HCEC 1CT (cell line): Measurements from ENCODE around the gene TK2.
A peak's percentile ranks its signal among the peaks of the same experiment; 100 is the strongest.
"Not testable (repeated sequence)": the region's sequence is repeated elsewhere in the genome, so short reads cannot be mapped to it uniquely, and the experiment has no call there.

Experiments used
- DNase-seq: peaks from one replicate; pipeline ENCODE4 v3.0.0-alpha.2; 2017

TK2 gene

DNA sequence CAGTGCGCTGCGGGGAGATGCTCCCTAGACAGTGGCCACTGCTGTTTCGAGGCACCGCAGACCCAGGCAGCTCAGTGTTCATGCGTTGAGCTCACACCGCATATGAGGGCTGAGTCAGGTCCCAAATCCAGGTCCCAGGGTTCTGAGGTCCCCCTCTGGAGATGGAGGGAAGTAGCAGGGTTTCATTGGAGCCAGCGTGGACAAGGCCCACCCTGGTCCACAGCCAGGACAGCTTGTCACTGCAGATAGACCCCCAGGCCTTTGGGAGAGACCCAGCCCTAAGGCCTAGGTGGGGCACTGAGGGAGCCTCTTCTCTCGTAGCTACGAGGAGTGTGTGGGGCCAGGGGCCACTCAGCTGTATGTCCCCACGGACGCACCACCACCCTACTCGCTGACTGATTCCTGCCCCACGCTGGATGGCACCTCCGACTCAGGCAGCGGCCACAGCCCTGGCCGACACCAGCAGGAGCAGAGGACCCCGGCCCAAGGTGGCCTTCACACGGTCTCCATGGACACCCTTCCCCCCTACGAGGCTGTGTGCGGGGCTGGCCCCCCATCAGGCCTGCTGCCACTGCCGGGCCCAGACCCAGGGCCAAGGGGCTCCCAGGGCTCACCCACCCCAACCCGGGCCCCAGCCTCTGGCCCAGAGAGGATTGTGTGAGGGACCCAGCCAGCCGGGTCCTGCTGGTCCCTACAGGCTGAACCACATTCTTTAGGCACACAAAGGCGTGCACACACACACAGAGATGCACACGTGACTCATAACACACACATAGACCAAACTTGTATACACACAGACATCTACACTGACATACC lies 69.4 kb downstream of the TK2 start:
- no peak for DNase-seq

DNA sequence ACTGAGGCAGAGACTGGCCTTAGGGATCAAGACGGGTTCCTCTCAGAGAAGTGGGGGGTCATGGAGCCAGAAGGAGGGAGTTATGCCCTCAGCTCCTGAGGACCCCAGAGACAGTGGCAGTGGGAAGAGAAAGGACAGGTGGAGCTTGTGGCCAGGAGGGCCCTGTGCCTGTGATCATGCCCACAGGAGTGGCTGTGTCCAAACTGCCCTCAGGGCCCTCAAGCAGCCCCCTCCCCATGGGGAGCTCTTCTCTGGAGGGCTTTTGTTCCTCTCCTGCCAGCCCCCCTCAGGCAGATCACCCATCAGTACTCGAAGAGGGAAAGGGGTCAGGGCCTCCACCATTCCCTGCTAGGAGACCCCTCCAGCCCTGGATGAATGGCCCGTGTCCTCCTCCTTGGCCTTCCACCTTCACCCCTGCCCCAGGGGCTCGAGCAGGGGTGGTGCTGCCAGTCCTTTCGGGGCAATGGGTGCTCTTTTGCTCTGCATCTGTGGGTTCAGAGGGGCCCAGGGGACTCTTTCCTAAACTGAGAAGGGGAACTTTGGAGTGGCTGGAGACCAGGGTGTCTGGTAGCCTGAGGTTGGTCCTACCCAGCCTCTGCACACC lies 70.2 kb downstream of the TK2 start:
- no peak for DNase-seq

DNA sequence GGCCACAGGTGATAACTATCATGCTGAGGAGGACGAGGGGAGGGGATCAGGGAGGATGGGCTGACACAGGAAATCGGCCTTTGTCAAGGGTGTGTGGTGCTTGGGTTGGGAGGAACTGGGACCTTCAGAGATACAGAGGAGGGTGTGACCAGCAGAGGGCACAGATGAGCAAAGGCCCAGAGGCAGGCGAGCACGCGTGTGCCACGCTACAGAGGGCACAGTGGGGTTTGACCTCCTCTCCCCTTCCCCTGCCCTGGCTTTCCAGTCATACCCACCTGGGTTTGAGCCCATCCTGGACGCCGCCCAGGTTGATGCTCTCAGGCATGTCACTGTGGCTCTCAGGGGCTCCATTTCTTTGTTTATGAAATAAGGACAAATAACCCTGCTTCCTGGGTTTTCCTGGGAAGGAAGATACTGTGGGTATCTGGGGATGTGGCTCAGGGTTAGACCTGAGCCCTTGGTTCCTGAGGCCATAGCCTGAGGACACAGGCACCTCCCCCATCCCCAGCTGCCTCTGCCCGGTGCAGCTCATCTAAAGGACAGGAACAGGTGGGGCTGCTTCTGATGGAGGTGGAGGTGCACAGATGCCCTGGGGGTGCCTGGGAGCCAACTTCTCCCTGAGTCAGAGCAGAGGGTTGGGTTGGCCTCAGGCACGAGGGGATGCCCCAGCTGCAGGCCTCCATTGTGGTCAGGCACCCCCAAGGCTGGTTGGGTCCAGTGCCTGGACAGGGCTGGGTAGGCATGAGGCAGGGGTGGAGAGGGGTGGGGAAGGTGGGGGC lies 71.0 kb downstream of the TK2 start:
- DNase-seq, result peak; percentile 54

DNA sequence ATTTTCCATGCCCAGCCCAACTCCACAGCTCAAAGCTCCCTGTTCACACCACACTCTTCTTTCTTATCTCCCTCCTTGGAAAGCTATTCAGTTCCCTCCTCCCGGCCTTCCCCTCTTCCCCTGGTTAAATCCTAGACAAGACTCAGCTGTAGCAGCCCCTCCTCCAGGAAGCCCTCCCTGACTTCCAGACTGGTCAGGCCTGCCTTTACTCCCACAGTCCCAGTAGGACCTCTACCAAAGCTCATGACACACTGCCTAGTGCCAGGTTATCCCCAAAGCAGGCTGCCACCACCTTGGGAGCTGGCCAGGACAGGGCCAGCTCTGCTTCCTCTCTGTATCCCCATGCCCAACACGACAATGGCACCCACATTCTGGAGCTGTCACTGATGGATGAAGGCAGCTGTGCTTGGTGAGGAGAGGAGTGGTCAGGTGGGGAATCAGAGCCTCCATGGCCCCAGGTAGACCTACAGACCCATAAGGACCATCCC lies 72.8 kb downstream of the TK2 start:
- DNase-seq, result no peak

DNA sequence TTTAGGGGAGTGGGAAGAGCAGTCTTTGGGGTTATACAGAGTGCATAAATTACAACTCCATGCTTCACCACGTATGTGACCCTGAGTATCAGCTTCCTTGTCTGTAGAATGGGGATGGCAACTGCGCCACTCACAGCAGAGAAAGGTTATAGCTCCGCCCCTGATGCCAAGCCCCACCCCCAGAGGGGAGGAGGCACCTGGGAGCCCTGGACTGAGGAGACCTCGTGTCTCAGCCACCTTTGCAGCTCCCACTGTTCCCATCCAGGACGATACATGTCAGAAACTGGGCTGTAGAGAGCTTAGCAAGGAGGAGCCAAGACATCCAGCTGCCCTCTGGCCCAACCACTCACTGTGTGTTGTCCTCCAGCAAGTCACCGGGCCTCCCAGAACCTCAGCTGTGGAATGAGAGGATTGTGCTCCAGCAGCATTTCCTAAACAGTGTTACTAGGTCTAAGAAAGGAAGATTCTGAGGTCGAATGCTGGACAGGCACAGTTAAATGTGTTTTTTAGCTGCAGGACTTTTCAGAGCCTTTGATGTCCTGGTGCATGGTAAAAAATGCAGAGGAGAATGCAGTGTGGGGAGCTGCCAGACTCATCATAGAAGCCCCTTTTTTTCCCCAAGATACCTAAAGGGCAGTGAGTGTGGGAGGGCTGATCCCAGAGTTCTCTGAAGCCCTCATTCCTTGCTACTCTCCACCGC lies 73.4 kb downstream of the TK2 start:
- DNase-seq, result no peak

DNA sequence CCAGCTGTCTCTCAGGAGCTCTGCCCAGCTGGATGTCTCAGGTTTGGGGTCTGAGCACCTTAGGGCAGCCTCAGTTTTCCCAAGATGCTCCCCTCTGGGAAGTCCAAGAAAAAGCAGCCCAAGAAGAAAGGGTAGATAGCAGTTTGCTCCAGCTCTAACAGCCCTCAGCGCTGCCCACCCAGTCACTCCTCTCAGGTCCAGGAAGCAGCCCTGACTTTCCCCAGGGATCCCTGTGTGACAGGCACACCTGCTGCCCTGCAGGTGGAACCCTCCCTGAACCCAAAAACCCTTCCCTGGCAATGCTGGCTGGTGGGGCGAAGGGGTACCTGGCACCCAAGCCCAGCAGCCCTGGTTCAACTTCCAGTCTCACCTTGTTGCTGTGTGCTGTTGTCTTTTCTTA lies 74.7 kb downstream of the TK2 start:
- DNase-seq, result no peak

DNA sequence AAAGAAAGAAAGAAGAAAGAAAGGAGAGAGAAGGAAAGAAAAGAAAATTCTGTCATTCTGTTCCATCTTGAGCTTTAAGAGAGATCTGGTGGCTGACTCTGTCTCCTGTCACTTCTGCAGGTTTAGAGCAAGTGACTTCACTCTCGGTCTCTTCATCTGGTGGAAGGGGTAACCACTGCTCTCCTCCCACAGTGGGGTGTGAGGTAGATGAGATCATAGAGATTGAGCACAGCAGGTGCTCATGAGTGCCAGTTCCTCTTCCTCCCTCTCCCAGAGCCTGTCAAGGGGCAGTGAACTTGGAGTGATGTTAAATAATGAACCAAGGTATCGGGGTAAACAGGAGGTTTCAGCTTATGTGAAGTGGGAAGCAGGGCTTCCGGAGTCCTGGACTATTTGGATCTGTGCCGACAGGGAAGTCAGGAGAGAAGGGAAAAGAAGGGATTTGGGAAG lies 75.1 kb downstream of the TK2 start:
- DNase-seq, result no peak

DNA sequence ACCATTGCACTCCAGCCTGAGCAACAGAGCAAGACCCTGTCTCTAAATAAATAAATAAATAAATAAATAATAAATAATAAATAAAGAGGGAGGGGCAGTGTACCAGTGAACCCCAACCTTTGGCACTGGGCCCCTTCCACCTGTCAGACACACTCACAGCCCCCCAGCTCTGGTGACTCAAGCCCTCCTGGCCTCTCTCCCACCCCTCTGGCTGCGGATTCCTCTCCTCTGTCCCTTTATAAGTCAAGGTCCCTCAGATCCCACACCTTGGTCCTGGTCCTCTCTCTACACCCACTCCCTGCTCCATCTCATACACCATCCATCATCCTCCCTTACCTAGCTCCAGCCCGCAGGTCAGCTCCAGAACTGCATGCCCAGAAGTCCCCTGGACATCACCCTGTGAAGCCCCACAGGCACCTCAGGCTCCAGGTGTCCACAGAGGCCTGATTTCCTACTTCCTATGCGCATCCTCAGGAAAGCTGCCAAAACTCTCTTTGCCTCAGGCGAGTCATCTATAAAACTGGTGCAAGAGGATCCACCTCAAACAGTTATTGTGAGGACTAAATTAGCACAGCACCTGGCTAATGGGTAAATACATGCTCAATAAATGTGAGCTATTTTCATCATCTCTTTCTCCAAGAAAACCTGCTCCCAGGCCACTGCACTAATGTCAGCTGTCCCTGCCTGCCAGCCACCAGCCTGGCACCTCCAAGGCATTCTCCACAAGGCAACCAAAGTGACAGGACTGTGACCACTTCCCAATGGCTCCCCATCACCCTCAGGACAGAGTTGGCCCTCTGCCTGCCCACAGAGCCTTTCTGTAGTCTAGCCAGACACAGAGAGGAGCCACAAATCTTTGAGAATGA lies 76.0 kb downstream of the TK2 start:
- no peak for DNase-seq

DNA sequence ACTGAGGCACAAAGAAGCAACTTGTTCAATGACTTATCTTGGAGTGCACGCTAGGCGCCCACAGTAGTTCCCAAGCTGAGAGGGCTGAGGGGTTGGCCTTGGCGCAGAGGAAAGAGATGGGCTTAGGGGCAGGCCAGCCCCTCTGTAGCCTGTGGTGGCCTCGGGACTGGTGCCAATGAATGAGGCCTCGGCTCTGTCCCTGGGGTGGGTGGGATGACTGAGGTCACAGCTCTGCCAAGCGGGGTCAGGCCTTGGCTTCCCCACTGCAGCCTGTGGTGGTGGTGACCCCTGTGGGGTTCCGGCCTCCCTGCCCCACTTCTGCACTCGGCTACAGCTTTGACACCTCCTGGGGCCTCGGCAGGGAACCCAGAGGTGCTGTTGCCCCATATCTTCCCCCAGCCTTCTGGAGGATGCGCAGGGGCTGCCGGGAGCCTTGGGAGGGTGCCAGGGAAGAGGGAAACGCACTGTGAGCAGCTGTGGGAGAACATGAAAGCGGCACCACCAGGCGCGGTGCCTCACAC lies 76.8 kb downstream of the TK2 start:
- no peak for DNase-seq

DNA sequence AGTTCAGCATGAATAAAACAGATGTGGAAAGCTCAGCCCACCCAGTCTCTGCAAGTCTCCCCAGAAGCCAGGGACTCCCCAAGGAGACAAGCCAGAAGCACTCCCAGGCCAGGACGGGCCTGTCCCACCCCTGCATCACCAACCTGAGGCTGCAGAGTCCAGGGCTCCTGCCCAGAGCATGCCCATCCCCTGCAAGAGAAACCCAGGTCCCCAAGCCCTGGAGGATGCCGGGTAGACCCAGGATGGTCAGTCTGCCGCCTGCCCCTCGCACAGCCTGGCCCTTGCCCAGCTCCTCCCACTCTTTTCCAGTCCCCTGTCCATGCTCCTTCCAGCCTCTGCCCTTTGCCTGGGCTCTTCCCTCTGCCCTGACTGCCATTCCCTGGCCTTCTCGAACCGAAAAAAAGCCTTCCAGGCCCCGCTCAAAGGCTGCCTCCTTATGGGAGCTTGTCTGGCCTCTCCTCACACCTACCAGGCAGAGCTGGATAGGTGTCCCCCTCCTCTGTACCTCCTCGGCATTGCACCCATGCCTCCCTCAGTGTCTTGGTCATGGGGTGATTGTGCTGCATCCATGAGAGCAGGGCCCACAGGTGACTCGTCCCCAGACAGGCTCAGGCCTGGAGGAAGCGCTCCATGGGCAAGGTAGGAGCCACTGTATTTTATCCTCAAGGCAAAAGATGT lies 78.1 kb downstream of the TK2 start:
- DNase-seq, result no peak

DNA sequence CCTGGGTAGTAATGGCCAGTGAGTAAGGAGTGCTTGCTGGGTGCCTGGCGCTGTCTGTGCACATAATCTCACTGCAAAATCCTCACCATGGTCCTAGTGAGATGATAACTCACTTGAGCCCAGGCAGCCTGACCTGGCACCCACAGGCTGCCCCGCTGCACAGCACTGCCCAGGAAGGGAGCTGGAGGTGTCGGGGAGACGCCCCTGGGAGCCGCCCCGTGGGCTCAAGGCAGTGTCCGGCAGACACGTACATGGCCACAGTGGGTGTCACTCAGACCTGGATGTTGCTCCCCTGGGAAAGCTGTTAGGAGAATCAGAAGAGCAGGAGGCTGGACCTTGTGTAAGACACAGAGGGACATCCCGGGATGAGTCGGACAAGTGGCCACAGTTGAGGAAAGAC lies 78.7 kb downstream of the TK2 start:
- DNase-seq, result no peak

DNA sequence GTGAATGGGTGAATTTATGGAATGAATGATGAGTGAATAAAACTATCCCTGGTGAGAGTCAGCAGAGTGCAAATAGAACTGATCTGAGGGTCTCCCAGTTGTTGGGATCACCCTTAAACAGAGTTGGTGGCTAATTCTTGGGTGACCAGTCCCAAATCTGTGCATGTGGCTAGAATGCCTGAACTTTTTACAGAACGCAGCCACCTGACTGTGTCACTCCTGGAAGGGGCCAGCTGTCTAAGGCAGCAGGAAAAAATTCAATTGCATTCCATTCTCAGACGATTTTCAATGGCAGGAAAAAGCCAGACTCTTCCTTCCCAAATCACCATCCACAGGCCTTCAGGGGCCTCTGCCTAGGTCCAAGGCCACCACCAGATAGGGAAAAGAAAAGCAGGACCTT lies 79.4 kb downstream of the TK2 start:
- DNase-seq, result no peak

DNA sequence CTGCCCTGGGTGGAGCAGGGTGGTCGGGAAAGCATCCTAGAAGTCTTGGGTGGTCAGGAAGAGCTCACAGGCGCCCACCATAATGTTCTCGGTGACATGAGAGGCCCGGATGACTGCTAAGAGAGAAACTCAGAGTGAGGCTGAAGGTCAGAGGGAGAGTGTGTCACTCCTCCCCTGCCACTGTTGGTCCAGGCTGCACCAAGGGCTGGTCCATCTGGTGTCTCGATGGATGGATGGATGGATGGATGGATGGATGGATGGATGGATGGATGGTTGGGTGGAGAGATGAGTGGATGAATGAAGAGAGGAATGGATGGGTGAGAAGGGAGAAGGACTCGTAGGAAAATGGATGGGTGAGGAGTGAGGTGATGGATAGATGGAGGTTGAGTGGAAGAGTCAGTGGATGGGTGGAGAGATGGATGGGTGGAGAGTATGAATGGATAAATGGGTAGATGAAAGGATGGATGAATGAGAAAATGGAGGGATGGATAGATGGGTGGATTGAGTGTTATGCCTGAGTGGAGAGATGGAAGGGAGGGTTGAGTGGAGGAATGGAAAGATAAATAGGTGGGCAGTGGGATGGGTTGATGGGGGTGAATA lies 79.9 kb downstream of the TK2 start:
- no peak for DNase-seq

DNA sequence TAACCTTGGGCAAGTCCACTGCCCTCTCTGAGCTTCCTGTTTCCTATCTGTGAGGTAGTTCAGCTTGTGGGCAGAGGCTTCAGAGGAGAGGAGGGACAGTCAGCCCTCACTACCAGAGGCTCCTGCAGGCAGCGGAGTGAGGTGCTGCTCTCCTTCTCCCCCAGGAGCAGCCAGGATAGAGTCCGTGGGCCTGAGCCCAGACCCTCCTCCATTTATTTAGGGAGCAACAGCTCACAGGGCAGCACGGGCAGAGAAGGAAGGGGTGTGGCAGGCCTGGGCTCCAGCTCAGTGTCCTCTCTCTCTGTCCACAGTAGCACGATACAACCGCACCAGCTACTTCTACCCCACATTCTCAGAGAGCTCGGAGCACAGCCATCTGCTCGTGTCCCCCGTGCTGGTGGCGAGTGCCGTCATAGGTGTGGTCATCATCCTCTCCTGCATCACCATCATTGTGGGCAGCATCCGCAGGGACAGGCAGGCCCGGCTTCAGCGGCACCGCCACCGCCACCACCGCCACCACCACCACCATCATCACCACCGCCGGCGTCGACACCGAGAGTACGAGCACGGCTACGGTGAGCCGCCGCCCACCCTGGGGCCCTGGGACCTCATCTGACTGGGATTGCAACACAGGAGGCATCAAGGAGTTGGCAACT lies 80.5 kb downstream of the TK2 start:
- DNase-seq, result no peak

DNA sequence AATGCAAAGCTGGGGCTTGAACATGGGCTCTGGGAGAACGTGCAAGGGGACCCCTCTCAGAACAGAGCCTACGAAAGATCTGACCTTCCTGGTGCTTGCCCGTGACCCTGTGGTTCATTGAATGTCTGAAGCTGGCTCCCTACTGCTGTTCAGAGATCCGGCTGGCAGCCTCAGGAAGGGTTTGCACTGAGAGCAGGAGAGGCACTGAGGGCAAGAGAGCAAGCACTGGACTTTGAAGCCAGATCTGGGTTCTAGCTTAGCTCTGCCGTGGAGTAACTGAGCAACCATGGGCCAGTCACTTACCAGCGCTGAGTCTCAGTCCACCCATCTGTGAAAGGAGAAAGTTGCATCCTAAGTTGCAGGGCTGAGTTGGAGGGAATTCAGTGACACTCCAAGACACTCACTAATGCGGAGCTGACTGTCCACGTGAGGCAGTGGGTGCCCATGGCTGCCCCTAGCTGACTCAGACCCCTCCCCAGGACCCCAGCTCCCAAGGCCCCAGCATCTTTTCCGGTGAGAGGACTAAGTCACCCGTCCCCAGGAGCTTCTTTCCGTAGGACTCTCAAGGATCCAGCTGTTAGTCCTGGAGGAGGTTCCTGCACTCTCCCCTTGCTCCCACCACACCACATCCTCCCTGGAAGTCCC lies 81.5 kb downstream of the TK2 start:
- no peak for DNase-seq

DNA sequence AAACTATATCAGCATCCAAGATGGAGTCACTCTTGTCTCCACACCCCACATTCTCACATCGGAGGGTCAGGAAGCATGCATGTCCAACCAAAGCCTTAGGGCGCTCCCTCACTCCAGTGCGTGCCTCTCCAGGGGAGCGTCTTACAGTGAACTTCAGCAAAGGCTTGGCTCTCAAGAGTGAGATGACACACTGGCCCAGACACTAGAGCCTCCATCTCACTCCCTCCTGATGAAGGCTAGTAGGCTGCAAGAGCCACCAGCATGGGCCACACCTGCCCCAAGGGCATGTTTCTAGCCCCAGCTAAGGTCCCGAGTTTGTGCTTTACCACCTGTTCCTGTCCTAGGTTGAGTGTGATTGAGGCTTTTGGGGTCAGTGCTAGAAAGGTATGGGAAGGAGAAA lies 82.3 kb downstream of the TK2 start:
- no peak for DNase-seq

DNA sequence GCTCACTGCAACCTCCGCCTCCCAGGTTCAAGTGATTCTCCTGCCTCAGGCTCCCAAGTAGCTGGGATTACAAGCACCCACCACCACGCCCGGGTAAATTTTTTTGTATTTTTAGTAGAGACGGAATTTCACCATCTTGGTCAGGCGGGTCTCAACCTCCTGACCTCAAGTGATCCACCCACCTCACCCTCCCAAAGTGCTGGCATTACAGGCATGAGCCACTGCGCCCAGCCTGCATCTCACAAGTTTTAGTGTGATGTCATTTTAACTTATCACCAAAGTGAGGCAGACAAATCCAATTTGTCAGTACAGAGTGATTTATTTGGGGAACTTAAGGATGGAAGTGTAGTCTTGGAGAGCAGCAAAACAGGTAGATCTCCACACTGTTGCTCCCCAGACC lies 83.3 kb downstream of the TK2 start:
- DNase-seq, result not testable (repeated sequence)

DNA sequence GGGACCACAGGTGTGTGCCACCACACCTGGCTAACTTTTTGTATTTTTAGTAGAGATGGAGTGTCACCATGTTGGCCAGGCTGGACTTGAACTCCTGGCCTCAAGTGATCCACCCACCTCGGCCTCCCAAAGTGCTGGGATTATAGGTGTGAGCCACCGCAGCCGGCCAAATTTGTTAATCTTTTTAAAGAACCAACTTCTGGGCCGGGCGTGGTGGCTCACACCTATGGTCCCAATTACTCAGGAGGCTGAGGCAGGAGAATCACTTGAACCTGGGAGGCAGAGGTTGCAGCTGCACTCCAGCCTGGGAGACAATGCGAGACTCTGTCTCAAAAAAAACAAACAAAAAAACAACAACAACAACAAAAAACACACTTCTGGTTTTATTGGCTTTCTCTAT lies 84.0 kb downstream of the TK2 start:
- DNase-seq, result not testable (repeated sequence)

DNA sequence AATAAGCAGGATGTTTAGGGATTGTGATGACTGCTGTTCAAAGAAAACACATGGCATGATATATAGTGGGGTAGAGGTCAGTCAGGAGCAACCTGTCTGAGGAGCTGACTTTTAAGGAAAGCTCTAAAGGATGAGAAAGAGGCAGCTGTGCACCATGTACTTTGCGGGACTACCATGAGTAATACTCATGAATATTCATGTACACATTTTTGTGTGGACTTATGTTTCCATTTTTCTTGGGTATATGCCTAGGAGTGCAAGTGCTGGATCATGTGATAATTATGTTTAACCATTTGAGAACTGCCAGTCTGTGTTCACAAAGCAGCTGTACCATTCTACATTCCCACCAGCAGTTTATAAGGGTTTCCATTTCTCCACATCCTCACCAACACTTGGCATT lies 87.0 kb downstream of the TK2 start:
- DNase-seq, result peak; percentile 48

DNA sequence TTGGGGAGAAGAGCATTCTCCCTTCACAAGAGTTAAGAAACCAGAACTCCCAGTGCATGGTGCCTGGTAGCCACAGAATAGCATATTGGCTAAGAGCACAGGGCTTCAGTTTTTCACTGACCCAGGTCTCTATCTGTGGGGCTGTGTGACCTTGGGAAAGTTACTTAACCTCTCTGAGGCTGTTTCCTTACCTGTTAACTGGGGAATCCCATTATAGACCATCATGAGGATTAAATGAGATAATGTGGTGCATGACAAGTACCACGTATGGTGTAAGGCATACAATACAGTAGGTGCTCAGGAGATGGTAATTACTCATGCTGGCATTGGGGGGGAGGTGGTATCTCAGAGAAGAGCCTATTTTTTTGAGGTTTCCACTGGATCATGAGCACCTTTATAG lies 89.2 kb downstream of the TK2 start:
- DNase-seq, result no peak
